ENCODE results near the gene CD180.
A peak's percentile ranks its signal among the peaks of the same experiment; 100 is the strongest.

CD180 gene

DNA sequence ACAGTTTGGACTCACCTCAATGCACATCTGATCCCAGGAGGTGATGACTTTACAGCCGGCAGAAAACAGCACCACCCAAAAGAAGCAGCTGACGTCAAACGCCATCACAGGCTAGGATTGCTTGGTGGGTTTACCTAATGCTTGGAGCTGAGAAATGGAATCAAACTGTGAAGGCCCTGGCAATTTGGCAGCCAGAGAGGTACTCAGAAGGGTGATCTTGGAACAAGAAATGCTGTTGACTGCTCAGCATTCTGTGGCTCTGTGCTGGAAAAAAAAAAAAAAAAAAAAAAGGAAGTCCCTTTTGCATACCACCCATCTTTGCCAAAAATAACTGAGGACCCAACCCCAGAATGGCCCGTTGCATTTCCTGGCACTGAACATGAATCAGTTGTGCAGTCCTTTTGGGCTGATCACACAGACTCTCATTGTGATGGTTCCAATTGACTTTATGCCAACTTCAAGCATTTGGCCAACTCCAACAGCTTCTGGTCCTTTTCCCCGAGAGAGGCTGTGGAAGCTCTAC is at the start of gene CD180:
TSS of gene CD180 (minus strand) at position 263 of the 523 bp plus-strand sequence. CDS start at position 105, 158 bp downstream.
- DNase-seq: no peak

GRCh38 chr5:67246108-67246507 is 49.5 kb upstream of the CD180 start:
- peak; percentile 13 for DNase-seq

DNA sequence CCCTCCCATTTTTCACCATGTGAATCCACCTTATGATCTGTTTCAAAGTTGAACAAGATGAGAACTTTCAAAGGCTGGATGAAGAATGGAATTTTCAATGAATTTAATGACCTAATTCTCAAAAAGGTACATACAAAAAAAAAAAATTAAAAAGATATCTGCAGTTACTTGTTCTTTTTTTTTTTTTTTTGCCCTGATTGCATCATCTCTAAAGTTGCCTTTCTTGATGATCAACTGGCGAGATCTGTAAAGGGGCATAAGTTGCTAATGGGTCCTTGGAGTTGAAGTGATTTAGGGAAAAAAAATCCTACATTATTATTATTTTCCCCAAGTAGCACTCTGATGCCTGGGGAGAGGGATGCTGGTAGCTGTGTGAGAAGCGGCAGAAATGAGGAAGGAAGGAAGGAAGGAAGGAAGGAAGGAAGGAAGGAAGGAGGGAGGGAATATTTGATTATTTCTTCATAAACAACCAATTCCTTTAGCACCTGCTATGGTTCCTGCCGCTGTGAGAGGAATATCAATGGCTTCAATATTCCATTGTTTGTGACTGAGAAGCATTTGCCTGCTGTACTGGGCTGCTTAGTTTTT is 48.8 kb upstream of the CD180 start:
- DNase-seq: no peak

DNA sequence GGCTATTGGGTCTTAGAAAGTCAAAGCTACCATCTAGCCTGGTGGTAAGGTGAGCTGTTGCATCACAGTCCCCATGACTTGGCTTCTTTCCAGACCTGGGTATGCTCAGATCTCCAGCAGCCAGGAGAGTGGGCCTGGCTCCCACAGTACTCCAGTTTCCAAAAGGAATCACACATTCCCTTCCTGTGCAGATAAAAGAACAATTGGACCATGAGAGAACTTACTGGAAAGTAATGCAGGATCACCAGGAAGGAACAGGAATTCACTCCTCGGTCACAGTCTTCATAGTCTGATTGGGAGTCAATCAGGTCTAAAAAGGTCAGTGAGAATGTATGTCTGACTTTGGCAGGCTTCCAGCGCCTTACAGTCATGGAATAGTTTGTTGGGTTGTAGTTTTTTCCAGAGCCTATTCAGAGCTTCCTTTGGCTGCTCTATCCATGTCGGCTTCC is 47.8 kb upstream of the CD180 start:
- DNase-seq: no peak

DNA sequence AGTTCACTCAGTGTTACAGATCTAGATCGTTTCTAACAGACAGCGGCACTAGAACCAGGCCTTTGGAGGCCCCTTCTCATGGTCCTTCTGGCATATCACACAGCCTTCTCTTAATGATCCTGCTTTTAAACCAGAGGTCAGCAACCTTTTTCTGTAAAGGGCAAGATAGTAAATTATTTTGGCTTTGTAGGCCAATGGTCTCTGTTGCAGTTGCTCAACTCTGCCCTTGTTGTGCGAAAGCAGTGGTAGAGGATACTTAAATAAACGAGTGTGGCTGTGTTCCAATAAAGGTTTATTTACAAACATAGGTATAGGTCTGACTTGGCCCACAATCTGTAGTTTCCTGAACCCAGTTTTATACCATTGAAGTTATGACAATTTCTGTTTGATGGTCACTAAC is 47.3 kb upstream of the CD180 start:
- DNase-seq: no peak

GRCh38 chr5:67243349-67243748 is 46.8 kb upstream of the CD180 start:
- DNase-seq: no peak

GRCh38 chr5:67241326-67241725 is 44.7 kb upstream of the CD180 start:
- DNase-seq: no peak

DNA sequence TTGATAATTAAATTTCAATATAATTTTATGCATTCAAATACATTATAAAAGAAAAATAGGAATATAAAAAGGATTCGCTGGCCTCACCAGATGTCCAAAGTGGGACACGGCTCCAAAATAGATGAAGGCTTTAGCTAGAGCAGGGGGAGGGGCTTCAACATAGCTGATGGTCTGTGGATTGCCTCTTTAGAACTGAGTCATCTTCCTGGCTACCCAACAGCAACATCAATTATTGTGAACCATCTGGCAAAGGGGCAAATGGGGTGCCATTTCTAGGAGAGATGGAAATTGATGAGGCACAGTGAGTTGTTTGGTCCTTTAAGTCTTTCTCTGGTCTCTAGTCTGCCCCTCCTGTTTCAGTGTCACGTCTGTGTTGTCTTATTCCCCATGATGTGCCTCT is 44.2 kb upstream of the CD180 start:
- no peak for DNase-seq

GRCh38 chr5:67240065-67240464 is 43.5 kb upstream of the CD180 start:
- DNase-seq: no peak

DNA sequence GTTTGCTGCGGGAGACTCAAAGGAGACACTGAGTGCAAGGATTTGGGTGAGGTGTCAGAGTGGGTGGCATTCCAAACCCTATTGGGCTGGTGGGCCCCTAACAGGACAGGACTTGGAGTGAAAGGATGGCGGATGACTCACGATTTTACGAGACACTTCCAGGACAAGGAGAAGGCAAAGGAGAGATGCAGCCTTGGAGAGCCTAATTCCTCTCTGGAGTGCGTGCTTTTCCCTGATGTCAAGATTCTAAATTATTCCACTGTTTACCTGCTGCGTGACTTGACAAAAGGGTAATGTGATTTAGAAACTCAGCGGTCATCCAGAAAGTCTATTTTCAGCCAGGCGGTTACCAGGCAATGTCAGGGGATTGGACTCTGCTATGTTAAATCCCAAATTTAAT is 41.6 kb upstream of the CD180 start:
- no peak for DNase-seq

DNA sequence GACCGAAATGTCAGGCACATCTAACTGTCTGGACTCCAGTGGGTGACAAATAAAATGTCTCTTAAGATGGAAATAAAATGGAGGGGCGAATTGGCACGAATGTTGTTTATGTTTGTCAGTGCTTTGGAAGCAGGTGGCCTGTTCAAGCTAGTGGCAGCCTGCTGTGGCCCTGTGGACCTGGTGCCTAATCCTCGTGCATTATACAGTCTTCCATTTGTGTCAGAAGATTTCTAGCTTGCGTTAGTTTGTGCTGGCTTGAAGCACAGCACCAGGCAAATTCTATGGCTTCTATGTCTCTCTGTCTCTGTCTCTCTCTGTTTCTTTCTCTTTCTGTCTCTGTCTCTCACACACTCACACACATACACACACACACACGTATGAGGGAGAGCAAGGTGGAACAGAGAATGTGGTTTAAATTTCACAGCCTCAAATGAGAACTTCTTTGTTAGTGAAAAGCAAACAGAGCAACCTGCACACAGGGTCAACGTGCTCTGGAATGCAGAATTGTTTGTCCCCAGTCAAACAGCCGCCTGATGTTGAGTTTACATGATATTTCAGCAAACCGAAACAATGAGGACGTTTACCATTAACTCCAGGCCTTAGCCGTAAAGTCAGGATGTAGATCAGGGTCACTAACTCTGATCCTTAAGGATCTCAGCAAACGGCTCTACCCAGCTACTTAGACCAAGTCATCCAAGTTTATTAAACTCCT is 39.0 kb upstream of the CD180 start:
- DNase-seq: no peak

DNA sequence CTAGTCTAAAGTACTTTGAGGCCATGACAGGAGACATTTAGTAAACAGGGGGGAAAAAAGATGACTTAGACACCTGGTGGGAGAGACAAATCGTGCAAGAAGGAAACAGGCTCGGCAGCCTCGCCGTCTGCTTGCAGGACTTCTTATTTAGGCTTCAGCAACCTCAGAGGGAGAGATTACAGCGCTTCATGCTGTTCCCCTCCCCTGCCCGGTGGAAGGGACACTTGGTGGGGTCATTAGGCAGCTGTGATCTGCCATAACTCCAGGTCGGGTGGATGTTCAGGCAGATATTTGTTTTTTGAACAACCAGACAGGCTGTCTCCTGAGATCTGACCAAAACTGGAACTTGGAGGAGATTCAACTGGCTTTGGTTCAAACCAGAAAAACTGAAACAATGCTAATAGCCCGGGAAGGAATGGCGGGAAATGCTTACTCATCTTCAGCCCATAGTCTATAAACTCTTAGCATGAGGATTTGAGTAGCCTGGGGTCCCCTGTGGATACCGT is 38.1 kb upstream of the CD180 start:
- no peak for DNase-seq

DNA sequence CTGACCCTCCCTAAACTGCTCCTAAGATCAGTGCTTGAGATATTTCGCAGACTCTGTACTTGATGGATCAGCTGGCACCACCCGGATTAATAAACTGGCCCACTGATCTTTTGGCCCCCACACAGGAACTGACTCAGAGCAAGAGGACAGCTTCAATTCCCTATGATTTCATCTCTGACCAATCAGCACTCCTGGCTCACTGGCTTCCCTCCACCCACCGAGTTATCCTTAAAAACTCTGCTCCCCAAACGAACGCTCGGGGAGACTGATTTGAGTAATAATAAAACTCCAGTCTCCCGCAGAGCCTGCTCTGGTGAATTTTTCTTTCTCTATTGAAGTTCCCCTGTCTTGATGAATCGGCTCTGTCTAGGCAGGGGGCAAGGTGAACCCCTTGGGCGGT is 36.5 kb upstream of the CD180 start:
- no peak for DNase-seq

- no peak for DNase-seq
These were observed 26.6 kb upstream of the CD180 start for GRCh38 chr5:67223211-67223610.

DNA sequence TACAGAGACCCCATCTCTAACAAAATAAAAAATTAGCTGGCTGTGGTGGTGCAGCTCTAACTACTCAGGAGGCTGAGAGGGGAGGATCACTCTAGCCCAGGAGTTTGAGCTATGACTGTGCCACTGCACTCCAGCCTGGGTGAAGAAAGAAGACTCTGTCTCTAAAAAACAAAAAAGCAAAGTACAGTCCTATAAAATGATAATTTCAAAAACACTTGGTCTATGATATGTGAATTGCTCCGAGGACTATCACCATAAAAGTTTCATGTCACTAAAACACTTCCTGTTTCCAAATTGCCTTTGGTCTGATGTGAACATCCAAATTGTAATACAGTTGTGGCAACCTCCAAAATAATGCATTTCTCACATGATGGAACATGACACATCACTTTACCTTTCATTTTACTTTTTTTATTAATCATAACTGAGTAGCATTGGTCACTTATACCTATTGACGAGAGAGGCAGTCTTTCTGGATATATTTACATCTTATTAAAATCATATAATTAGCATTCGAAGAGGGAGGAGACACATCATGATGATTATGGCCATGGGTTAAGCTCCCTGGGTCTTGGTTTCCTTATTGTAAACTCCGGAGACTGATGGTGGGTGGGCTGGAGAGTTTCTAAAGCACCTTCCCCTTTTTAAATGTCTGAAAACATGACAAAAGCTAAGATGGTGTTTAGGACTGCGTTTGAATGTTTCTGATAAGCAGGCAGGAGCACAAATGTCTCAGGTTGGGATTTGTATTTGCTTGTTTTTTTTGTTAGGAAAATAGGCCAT is 25.8 kb upstream of the CD180 start:
- DNase-seq: no peak

DNA sequence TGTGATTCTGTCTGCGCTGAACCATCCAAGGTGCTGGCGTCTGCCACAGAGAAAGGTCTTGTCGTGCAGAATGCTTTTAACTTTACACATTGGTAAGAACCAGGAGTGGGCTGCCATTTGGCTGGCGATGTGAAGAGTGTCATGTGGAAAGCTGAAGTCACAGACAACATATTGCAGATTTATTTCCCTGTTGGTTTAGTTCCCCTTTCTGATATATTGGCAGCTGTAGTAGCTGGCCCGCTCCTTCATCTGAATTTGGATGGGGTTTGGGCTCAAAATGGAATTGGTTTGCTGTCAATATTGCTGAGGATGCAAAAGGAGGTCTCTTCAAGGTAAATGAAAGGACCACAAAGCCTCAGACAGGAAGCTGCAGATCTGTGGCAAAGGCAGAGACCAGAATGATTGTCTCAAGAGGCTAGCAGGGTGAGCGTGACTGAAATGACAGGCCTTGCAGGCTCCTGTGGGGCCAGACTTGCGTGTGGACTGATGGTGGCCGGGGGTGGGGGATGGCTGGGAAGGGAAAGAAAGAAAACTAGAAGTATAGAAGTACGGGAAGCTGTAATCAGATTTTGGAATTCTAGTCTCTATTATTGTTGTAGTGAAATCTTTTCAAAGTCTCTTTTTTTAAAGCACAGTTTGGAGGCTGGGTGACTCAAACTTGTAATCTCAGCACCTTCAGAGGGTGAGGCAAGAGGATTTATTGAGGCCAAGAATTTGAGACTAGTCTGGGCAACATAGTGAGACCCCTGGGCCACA is 25.1 kb upstream of the CD180 start:
- no peak for DNase-seq

GRCh38 chr5:67216564-67216963 is 20.0 kb upstream of the CD180 start:
- no peak for DNase-seq

- DNase-seq: peak; percentile 42
These were observed 19.2 kb upstream of the CD180 start for GRCh38 chr5:67215519-67216471.

- no peak for DNase-seq
These were observed 18.3 kb upstream of the CD180 start for GRCh38 chr5:67214707-67215447.

GRCh38 chr5:67214036-67214435 is 17.4 kb upstream of the CD180 start:
- no peak for DNase-seq

DNA sequence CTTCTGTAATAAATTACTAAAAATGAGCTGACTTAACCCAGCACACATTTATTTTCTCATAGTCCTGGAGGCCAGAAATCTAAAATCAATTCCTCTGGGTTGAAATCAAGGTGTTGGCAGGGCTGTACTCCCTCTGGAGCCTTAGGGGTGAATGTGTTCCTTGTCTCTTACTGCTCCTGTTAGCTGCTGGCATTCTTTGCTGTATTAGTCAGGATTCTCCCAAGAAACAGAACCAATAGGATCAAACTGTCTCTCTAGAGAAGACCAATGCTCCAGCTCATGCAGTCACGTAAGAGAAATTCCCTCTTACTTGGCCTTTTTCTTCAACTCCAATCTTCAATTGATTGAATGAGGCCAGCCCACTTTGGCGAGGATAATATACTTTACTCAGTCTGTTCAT is 15.3 kb upstream of the CD180 start:
- DNase-seq: no peak
